Measurements from ENCODE around the gene ZNF221.
A peak's percentile ranks its signal among the peaks of the same experiment; 100 is the strongest.
"Not testable (repeated sequence)": the region's sequence is repeated elsewhere in the genome, so short reads cannot be mapped to it uniquely, and the experiment has no call there.

Gene ZNF221

DNA sequence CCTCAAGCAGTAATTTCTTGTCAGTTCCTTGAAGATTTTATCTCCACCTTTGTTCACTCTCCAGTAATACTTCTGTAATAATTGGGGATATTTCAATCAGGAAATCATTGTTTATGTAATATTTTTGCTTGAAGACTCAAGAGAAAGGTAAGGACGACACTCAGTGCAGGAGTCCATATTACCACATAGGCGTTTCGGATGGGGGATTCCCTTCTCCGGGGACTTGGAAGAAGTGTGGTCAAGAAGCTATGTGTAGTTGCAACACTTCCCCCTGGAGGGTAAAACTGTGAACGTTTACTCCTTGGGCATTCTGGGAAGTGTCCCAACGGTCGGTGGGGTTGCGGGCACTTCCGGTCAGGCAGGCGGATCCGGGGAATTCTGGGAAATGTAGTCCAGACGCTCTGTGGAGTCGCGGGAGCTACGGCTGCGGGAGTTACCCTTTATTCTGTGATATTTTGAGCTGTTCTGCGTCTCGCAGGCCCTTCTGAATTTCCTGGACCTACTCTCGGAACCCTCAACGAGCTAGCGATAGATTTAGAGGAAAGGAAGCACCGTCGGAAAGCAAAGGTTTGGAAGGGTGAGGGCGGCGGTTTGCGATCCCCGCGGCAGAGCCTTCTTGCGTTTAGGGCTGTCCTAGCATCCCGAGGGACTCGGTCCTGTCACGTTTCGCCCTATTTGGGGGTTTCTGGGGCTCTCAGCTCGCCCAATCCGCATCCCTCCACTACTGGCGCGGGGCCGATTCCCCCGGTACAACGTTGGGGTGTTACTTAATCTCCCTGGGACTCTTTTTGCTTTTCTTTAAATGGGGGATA, at the start of gene ZNF221:
ZNF221 (plus strand) TSS at position 395 of the 812 bp plus-strand sequence. CDS start 11,499 bp downstream, outside the sequence.
- peak; percentile 97 for DNase-seq

DNA sequence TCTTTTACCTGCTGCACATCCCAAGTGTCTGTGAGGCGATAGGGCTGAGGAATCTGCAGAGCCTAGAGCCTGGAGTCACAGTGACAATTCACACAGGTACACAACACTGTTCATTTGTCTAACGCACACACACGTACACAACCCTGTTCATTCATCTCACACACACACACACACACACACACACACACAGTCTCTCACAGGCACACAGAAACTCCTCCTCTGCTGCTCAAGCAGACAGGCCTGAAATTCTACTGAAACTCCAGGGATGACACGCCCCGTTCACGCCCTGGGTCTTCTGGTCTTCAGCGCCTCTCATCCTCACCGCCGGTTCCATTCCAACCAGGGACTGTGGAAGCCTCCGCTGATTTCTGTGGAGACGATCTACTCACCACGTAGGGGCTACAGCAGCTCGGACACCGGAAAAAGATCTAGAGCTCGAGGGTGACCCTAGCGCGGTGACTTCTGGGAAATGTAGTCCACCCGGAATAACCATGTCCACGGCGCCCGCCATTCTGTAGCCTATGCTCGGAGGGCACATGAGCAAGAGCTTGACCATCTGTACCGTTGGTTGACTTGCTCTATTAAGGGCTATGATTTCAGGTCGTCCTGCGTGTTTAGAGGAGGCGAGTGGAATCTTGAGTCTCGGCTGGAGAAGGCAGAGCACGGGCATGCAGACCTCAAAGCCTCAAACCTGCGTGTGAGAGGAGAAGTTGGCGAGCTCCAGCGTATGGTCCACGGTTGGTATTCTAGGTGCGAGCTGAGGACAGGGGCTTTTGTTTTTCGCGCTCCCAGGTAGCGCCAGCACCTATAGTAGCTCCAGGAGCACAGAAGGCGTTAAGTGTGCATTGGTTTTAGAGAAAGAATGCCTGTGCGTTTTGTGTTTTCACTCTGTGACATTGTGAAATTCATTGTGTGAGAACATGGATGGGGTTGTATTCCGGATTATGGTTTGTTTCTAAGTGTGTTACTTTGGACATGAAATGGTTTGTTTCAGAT, 49.3 kb upstream of the ZNF221 start:
- DNase-seq, result peak; percentile 85

DNA sequence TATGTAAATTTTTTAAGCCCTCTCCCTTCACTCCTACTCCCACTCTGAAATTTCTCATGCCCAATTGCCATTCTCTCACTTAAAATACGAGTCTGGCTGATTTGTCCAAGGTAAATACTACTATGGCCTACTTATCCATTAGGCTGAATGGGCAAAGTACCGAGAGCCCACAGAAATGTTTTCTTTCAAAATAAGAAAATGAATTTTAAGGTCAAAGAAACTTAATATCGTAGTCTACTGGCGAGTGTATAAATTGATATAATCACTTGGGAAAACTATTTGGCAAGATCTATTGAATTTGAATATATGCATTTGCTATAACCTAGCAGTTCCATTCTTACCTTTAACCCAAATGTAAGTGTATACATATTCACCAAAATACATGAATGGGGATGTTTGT, 48.6 kb upstream of the ZNF221 start:
- no peak for DNase-seq

DNA sequence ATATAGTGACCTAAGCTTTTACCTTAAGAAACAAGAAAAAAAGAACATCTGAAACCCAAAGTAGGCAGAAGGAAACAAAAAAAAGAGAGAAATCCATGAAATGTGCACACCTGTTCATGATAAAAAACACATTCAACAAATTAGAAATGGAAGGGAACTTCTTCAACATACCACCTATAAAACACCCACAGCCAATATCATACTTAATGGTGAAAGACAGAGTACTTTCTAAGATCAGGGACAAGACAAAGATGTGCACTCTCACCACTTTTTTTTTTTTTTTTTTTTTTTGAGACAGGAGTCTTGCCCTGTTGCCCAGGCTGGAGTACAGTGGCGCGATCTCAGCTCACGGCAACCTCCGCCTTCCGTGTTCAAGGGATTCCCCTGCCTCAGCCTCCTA, 45.1 kb upstream of the ZNF221 start:
- DNase-seq, result no peak

GRCh38 chr19:43906774-43907173, 44.3 kb upstream of the ZNF221 start:
- DNase-seq, result no peak

- no peak for DNase-seq
These were observed 42.4 kb upstream of the ZNF221 start for GRCh38 chr19:43908659-43909058.

DNA sequence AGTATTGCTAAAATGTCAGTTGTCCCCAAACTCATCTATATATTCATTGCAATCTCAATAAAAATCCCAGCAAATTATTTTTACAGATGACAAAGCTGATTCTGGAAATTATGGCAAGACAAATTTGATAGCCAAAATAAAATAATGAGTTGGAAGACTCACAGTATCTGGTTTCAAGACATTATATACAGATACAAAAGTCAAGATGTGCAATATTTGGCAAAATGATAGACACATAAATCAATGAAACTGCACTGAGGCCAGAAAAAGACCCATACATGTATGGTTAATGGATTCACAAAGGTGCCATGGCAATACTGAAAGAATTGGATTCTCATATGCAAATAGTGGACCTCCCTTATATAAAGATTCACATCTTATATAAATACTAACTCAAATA, 40.1 kb upstream of the ZNF221 start:
- DNase-seq, result no peak

DNA sequence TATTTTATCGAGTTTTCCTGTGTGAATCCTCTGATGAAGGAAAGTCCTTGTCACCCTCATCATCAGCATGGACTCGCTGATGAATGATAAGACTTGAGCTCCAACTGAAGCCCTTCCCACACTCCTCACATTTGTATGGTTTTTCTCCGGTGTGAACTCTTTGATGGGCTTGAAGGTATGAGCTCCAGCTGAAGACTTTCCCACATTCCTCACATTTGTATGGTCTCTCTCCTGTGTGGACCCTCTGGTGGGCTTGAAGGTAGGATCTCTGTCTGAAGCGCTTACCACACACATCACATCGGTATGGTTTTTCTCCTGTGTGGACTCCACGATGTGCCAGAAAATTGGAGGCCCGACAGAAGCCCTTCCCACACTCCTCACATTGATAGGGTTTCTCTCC, 37.6 kb upstream of the ZNF221 start:
- no peak for DNase-seq

GRCh38 chr19:43914051-43914450, 37.0 kb upstream of the ZNF221 start:
- DNase-seq, result no peak

- no peak for DNase-seq
These were observed 27.2 kb upstream of the ZNF221 start for GRCh38 chr19:43923875-43924274.

GRCh38 chr19:43928820-43929219, 22.2 kb upstream of the ZNF221 start:
- no peak for DNase-seq

GRCh38 chr19:43934055-43934984, 16.7 kb upstream of the ZNF221 start:
- DNase-seq, result peak; percentile 0

- DNase-seq, result peak; percentile 89
These were observed 15.9 kb upstream of the ZNF221 start, which contains the start of gene ZNF45 for GRCh38 chr19:43934985-43935708. TSS of gene ZNF45 (minus strand) at chr19:43935282. CDS start at chr19:43922185, 13,097 bp downstream.

GRCh38 chr19:43936188-43936587, 14.8 kb upstream of the ZNF221 start:
- no peak for DNase-seq

- DNase-seq, result no peak
These were observed 11.3 kb upstream of the ZNF221 start for GRCh38 chr19:43939557-43940260.

DNA sequence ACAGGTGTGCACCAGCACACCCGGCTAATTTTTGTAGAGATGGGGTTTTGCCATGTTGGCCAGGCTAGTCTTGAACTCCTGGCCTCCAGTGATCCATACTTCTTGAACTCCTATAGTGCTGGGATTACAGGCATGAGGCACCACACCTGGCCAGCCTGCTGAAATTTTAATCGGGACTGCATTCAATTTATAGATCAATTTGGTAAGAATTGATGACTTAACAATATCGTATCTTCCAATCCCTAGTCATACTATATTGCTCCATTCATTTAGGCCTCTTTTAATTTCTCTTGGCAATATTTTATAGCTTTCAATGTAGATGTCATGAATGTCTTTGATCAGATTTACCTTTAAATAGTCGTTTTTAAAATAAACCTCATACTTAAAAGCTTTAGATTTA, 10.3 kb upstream of the ZNF221 start:
- no peak for DNase-seq

GRCh38 chr19:43941209-43941608, 9.8 kb upstream of the ZNF221 start:
- DNase-seq, result no peak

DNA sequence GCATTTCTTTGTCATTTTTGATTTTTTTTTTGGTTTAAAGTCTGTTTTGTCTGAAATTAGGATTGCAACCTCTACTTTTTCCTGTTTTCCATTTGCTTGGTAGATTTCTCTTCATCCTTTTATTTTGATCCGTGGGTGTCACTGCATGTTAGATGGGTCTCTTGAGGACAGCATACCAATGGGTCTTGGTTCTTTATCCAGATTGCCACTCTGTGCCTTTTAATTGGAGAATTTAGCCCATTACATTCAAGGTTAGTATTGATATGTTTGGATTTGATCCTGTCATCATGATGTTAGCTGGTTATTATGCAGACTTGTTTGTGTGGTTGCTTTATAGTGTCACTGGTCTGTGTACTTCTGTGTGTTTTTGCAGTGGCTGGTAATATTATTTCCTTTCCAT, 3.6 kb upstream of the ZNF221 start:
- not testable (repeated sequence) for DNase-seq

GRCh38 chr19:43949803-43950202, 1.2 kb upstream of the ZNF221 start:
- not testable (repeated sequence) for DNase-seq

GRCh38 chr19:43956827-43957226, 5.8 kb downstream of the ZNF221 start:
- no peak for DNase-seq

- peak; percentile 76 for DNase-seq
These were observed 6.9 kb downstream of the ZNF221 start for GRCh38 chr19:43957891-43958290.

Measured in HCEC 1CT (cell line).